Activated B cell treated with CpG ODN at 0.5 μM for 24 hours (primary cell): ENCODE data around the gene LMTK2. TPM values are rescaled to one million over a fixed set of nuclear protein-coding genes. Genes with fewer than 3 reads are reported as not detected.

Experiments used
- ATAC-seq: fragments of 200-7000 bp; cut with Tn5 transposase; one replicate; pipeline ENCODE4 v1.10.0; 2021; ENCODE audit warnings: low read depth, mild to moderate bottlenecking, moderate library complexity
- CTCF ChIA-PET: fragments of 350-600 bp; sonication (Branson Sonifier 250); formaldehyde crosslinking; loops from one replicate; lab custom pipeline; 2021; ENCODE audit warnings: antibody characterized with exemption; lab: Charles Lee
- POLR2A ChIA-PET: fragments of 350-600 bp; sonication (Branson Sonifier 250); formaldehyde crosslinking; loops from one replicate; lab custom pipeline; 2021; ENCODE audit warnings: antibody characterized with exemption; lab: Charles Lee
- DNase-seq: peaks from one replicate; pipeline ENCODE4 v3.0.0; 2022
- H3K27ac Mint-ChIP-seq: one replicate; pipeline ENCODE4 v1.8.0; 2020; ENCODE audit warnings: mixed read lengths
- H3K27me3 Mint-ChIP-seq: one replicate; pipeline ENCODE4 v1.8.0; 2021; ENCODE audit warnings: mixed read lengths
- H3K36me3 Mint-ChIP-seq: one replicate; pipeline ENCODE4 v1.8.0; 2021; ENCODE audit warnings: low read depth, mixed read lengths
- H3K4me1 Mint-ChIP-seq: one replicate; pipeline ENCODE4 v1.8.0; 2021; ENCODE audit warnings: mixed read lengths
- H3K4me3 Mint-ChIP-seq: one replicate; pipeline ENCODE4 v1.8.0; 2020; ENCODE audit warnings: mild to moderate bottlenecking, mixed read lengths
- H3K9me3 Mint-ChIP-seq: one replicate; pipeline ENCODE4 v1.8.0; 2020; ENCODE audit warnings: mixed read lengths
- CTCF ChIP-seq: fragments of 200-600 bp; IDR thresholded peaks from one replicate; pipeline ENCODE4 v1.8.0; 2022; ENCODE audit warnings: antibody characterized with exemption, mild to moderate bottlenecking
- intact Hi-C: fragments of 100-400 bp; cut with micrococcal nuclease; formaldehyde crosslinking; loops from one replicate; pipeline ENCODE4 v1.15.1; 2024
- total RNA-seq: library from RNA; stranded (reverse); gene quantifications from 2 replicates; pipeline ENCODE4 v1.2.3, GENCODE V29; 2022

The LMTK2 gene
- total RNA-seq, 1 donor from 2014 or later: 9.6 TPM

- CTCF ChIA-PET: interaction anchor here (0.9 kb wide), 1 partner anchor 10 kb away, joined by 4 read pairs; no protein-coding TSS in a partner anchor
- H3K4me1 Mint-ChIP-seq: no peaks in the 10 kb centered on the region
- ATAC-seq: no peak
- no peak overlapping the region for H3K4me3 Mint-ChIP-seq
- POLR2A ChIA-PET: no interaction called here
- H3K27ac Mint-ChIP-seq: no peak overlapping the region
- H3K36me3 Mint-ChIP-seq: peaks cover 26% of the 10 kb centered on the region
- no peaks in the 10 kb centered on the region for H3K9me3 Mint-ChIP-seq
- no peaks in the 10 kb centered on the region for H3K27me3 Mint-ChIP-seq
- intact Hi-C loops: no loop called here
- no peak for TF ChIP-seq CTCF
- DNase-seq: no peak
Measured at GRCh38 chr7:98178321-98178720, 71.7 kb downstream of the LMTK2 start.

GRCh38 chr7:98178762-98179490 lies 72.3 kb downstream of the LMTK2 start:
- Mint-ChIP-seq H3K9me3 (no peaks in the 10 kb centered on the region), H3K27me3 (no peaks in the 10 kb centered on the region), H3K27ac (no peak overlapping the region), H3K4me1 (no peaks in the 10 kb centered on the region), H3K4me3 (no peak overlapping the region), H3K36me3 (peaks cover 30% of the 10 kb centered on the region)
- ATAC-seq: no peak
- DNase-seq: no peak
- TF ChIP-seq CTCF: no peak
- ChIA-PET POLR2A (no interaction called here), CTCF (no interaction called here)
- intact Hi-C loops: no loop called here

- Mint-ChIP-seq H3K36me3 (peaks cover 21% of the 10 kb centered on the region), H3K27me3 (no peaks in the 10 kb centered on the region), H3K27ac (no peak overlapping the region), H3K4me3 (no peak overlapping the region), H3K4me1 (no peaks in the 10 kb centered on the region), H3K9me3 (no peaks in the 10 kb centered on the region)
- ChIA-PET POLR2A (no interaction called here), CTCF (interaction anchor here (2.3 kb wide), 1 partner anchor 12 kb away, joined by 13 read pairs; no protein-coding TSS in a partner anchor)
- intact Hi-C loops: no loop called here
- no peak for ATAC-seq
- TF ChIP-seq CTCF: no peak
- no peak for DNase-seq
Measured at GRCh38 chr7:98180751-98181150, 74.1 kb downstream of the LMTK2 start.

- CTCF ChIA-PET: no interaction called here
- H3K27ac Mint-ChIP-seq: no peak overlapping the region
- no peak for DNase-seq
- no peaks in the 10 kb centered on the region for H3K9me3 Mint-ChIP-seq
- H3K27me3 Mint-ChIP-seq: no peaks in the 10 kb centered on the region
- intact Hi-C loops: no loop called here
- no peak for TF ChIP-seq CTCF
- no peak for ATAC-seq
- peaks cover 10% of the 10 kb centered on the region for H3K4me1 Mint-ChIP-seq
- POLR2A ChIA-PET: no interaction called here
- peaks cover 24% of the 10 kb centered on the region for H3K36me3 Mint-ChIP-seq
- H3K4me3 Mint-ChIP-seq: no peak overlapping the region
Measured at GRCh38 chr7:98185101-98185500, 78.4 kb downstream of the LMTK2 start.

- H3K27me3 Mint-ChIP-seq: no peaks in the 10 kb centered on the region
- no peaks in the 10 kb centered on the region for H3K9me3 Mint-ChIP-seq
- no peak for TF ChIP-seq CTCF
- H3K27ac Mint-ChIP-seq: no peak overlapping the region
- intact Hi-C loops: no loop called here
- DNase-seq: no peak
- H3K4me1 Mint-ChIP-seq: peaks cover 10% of the 10 kb centered on the region
- ChIA-PET CTCF (no interaction called here), POLR2A (no interaction called here)
- peaks cover 37% of the 10 kb centered on the region for H3K36me3 Mint-ChIP-seq
- no peak for ATAC-seq
- H3K4me3 Mint-ChIP-seq: no peak overlapping the region
Measured at GRCh38 chr7:98186452-98187137, 79.9 kb downstream of the LMTK2 start.
